Loucy (cell line): ENCODE measurements around the gene CTIF.

Source experiments
- H2AFZ ChIP-seq: fragments of 200-600 bp; sonication (generic); 2 replicates; pipeline ENCODE4 v1.6.0; 2016; ENCODE audit warnings: antibody characterized with exemption, mild to moderate bottlenecking, low read length, moderate library complexity
- H3F3A ChIP-seq: fragments of 200-600 bp; 2 replicates; pipeline ENCODE4 v1.6.0; 2016; ENCODE audit warnings: antibody characterized with exemption, low read depth, mild to moderate bottlenecking
- H3K27me3 ChIP-seq: fragments of 200-600 bp; sonication (generic); 2 replicates; pipeline ENCODE4 v1.6.1; 2014; ENCODE audit warnings: low read length, mild to moderate bottlenecking; ENCODE audit not compliant: insufficient read depth, poor library complexity, severe bottlenecking
- H3K36me3 ChIP-seq: fragments of 200-600 bp; sonication (generic); 2 replicates; pipeline ENCODE4 v1.6.1; 2016; ENCODE audit warnings: low read length; ENCODE audit not compliant: insufficient read depth
- H3K4me1 ChIP-seq: fragments of 200-600 bp; sonication (generic); 2 replicates; pipeline ENCODE4 v1.5.1; 2014; ENCODE audit warnings: low read length, mild to moderate bottlenecking; ENCODE audit not compliant: insufficient read depth, poor library complexity, severe bottlenecking
- H3K4me2 ChIP-seq: fragments of 200-600 bp; sonication (generic); 2 replicates; pipeline ENCODE4 v1.6.0; 2014; ENCODE audit warnings: antibody characterized with exemption, low read length, low read depth, mild to moderate bottlenecking; ENCODE audit not compliant: poor library complexity, severe bottlenecking
- H3K4me3 ChIP-seq: fragments of 200-600 bp; sonication (generic); 2 replicates; pipeline ENCODE4 v1.5.1; 2014; ENCODE audit warnings: low read length, mild to moderate bottlenecking, mixed read lengths; ENCODE audit not compliant: poor library complexity, severe bottlenecking
- H3K79me2 ChIP-seq: fragments of 200-600 bp; sonication (generic); 2 replicates; pipeline ENCODE4 v1.6.1; 2014; ENCODE audit warnings: low read length; ENCODE audit not compliant: insufficient read depth
- H3K9ac ChIP-seq: fragments of 200-600 bp; sonication (generic); 2 replicates; pipeline ENCODE4 v1.6.0; 2014; ENCODE audit warnings: mild to moderate bottlenecking, low read depth, low read length, moderate library complexity; ENCODE audit not compliant: poor library complexity, severe bottlenecking
- H3K9me2 ChIP-seq: fragments of 200-600 bp; sonication (generic); replicated peaks from 2 replicates; pipeline ENCODE4 v1.6.1; 2016; ENCODE audit warnings: low read depth, low read length, mixed read lengths
- H3K9me3 ChIP-seq: fragments of 200-600 bp; sonication (generic); 2 replicates; pipeline ENCODE4 v1.6.1; 2014; ENCODE audit warnings: mild to moderate bottlenecking, antibody characterized with exemption, low read length, low read depth; ENCODE audit not compliant: insufficient read depth
- H4K20me1 ChIP-seq: fragments of 200-600 bp; sonication (generic); 2 replicates; pipeline ENCODE4 v1.6.0; 2014; ENCODE audit warnings: antibody characterized with exemption, low read length, mild to moderate bottlenecking; ENCODE audit not compliant: insufficient read depth, poor library complexity, severe bottlenecking
- CTCF ChIP-seq: fragments of 200-600 bp; sonication (generic); conservative IDR thresholded peaks from 2 replicates; pipeline ENCODE4 v1.5.1; 2014; ENCODE audit warnings: mild to moderate bottlenecking, antibody characterized with exemption, low read length
- EZH2phosphoT487 ChIP-seq: fragments of 200-600 bp; IDR thresholded peaks from 2 replicates; pipeline ENCODE4 v1.6.1; 2018; ENCODE audit warnings: antibody characterized with exemption, mild to moderate bottlenecking, moderate library complexity, borderline replicate concordance

CTIF gene

GRCh38 chr18:48594471-48595094, 55.8 kb downstream of the CTIF start:
- Histone ChIP-seq H4K20me1 (no peaks in the 10 kb centered on the region), H3K9ac (no peak overlapping the region), H3F3A (no peaks in the 10 kb centered on the region), H3K36me3 (no peaks in the 10 kb centered on the region), H3K9me3 (no peaks in the 10 kb centered on the region), H3K4me1 (no peaks in the 10 kb centered on the region), H3K9me2 (no peaks in the 10 kb centered on the region), H3K4me2 (no peak overlapping the region), H3K79me2 (no peaks in the 10 kb centered on the region), H3K27me3 (no peaks in the 10 kb centered on the region), H3K4me3 (no peak overlapping the region), H2AFZ (no peak overlapping the region)
- TF ChIP-seq EZH2phosphoT487 (no peak), CTCF (no peak)

- no peaks in the 10 kb centered on the region for H3K79me2 ChIP-seq
- no peaks in the 10 kb centered on the region for H3K27me3 ChIP-seq
- no peaks in the 10 kb centered on the region for H4K20me1 ChIP-seq
Observed at GRCh38 chr18:48595703-48596218, 56.9 kb downstream of the CTIF start.

GRCh38 chr18:48597110-48597509, 58.3 kb downstream of the CTIF start:
- Histone ChIP-seq H3K79me2 (no peaks in the 10 kb centered on the region), H2AFZ (no peak overlapping the region), H3K4me1 (peaks cover 10% of the 10 kb centered on the region), H3K4me2 (no peak overlapping the region), H3K4me3 (no peak overlapping the region), H3K9ac (no peak overlapping the region), H3K9me3 (no peaks in the 10 kb centered on the region), H3K36me3 (no peaks in the 10 kb centered on the region), H4K20me1 (no peaks in the 10 kb centered on the region), H3K27me3 (no peaks in the 10 kb centered on the region), H3K9me2 (no peaks in the 10 kb centered on the region), H3F3A (no peaks in the 10 kb centered on the region)
- no peak for TF ChIP-seq CTCF
- TF ChIP-seq EZH2phosphoT487: no peak

More at GRCh38 chr18:48595703-48596218, 56.9 kb downstream of the CTIF start:
- no peaks in the 10 kb centered on the region for H3K9me2 ChIP-seq
- no peaks in the 10 kb centered on the region for H3K36me3 ChIP-seq
- H3F3A ChIP-seq: no peaks in the 10 kb centered on the region
- TF ChIP-seq CTCF: no peak
- TF ChIP-seq EZH2phosphoT487: no peak
- peaks cover 10% of the 10 kb centered on the region for H3K4me1 ChIP-seq
- no peak overlapping the region for H3K4me3 ChIP-seq
- H2AFZ ChIP-seq: no peak overlapping the region
- no peaks in the 10 kb centered on the region for H3K9me3 ChIP-seq
- no peak overlapping the region for H3K4me2 ChIP-seq
- no peak overlapping the region for H3K9ac ChIP-seq
